Lung (tissue), 12 donors: Measurements from ENCODE around the gene CTRB1. TPM values are rescaled to one million over a fixed set of nuclear protein-coding genes. Genes with fewer than 3 reads are reported as not detected.

Experiments
- ATAC-seq: fragments of 200-7000 bp; cut with Tn5 transposase; one replicate; pipeline ENCODE4 v1.9.1; 2020; ENCODE audit warnings: moderate number of reproducible peaks; ENCODE audit not compliant: insufficient read depth, low FRiP score
- DNase-seq, 3 donors: peaks; one replicate each; pipeline ENCODE4 v3.0.0-alpha.2; 2013 to 2017
- H3K27ac ChIP-seq, 2 donors: one replicate each; pipeline ENCODE4 v1.5.1; 2013; ENCODE audit warnings: mild to moderate bottlenecking in 2 of 2, moderate library complexity in 2 of 2, control low read depth in 1 of 2, inconsistent platforms in 1 of 2, low read depth in 1 of 2, low read length in 1 of 2
- H3K27me3 ChIP-seq, 3 donors: one replicate each; pipeline ENCODE4 v1.5.1; 2013; ENCODE audit warnings: low read length in 2 of 3; ENCODE audit not compliant: control insufficient read depth in 3 of 3, insufficient read depth in 3 of 3
- H3K36me3 ChIP-seq, 4 donors: one replicate each; pipeline ENCODE4 v1.5.1; 2013; ENCODE audit warnings: low read length in 4 of 4, mild to moderate bottlenecking in 1 of 4, moderate library complexity in 1 of 4; ENCODE audit not compliant: control insufficient read depth in 4 of 4, insufficient read depth in 4 of 4
- H3K4me1 ChIP-seq, 5 donors: one replicate each; pipeline ENCODE4 v1.5.1; 2013; ENCODE audit warnings: low read length in 5 of 5, mild to moderate bottlenecking in 2 of 5, moderate library complexity in 1 of 5; ENCODE audit not compliant: control insufficient read depth in 5 of 5, insufficient read depth in 5 of 5
- H3K4me3 ChIP-seq: one replicate; pipeline ENCODE4 v1.5.1; 2013; ENCODE audit warnings: mild to moderate bottlenecking, control low read depth, moderate library complexity
- H3K9ac ChIP-seq, 2 donors: one replicate each; pipeline ENCODE4 v1.5.1; 2013; ENCODE audit warnings: low read length in 2 of 2, control low read depth in 1 of 2; ENCODE audit not compliant: insufficient read depth in 1 of 2
- H3K9me3 ChIP-seq, 4 donors: one replicate each; pipeline ENCODE4 v1.5.1; 2013; ENCODE audit warnings: low read length in 3 of 4, mild to moderate bottlenecking in 1 of 4, moderate library complexity in 1 of 4; ENCODE audit not compliant: control insufficient read depth in 4 of 4, insufficient read depth in 3 of 4
- CTCF ChIP-seq: IDR thresholded peaks from 2 replicates; pipeline ENCODE4 v1.5.1; 2012; ENCODE audit warnings: mild to moderate bottlenecking; ENCODE audit errors: control extremely low read depth, extremely low read depth
- WGBS, 2 donors: extraction: QIAGEN DNeasy Blood & Tissue Kit; methylation state at CpG; one replicate each; pipeline ENCODE4 v1.1.7; 2013; 5-methylcytosine and 5-hydroxymethylcytosine counted together
- polyA plus RNA-seq, 2 donors: library from polyadenylated mRNA; stranded (reverse); fragments of 200-250 nt; gene quantifications; one replicate each; pipeline ENCODE4 v1.2.1, GENCODE V29; 2013
- total RNA-seq, 2 donors: library from RNA; depleted of rRNA in 1 of 2; stranded (reverse); fragments of >200 nt in 1 of 2; gene quantifications; one replicate each; pipeline ENCODE4 v1.2.1, GENCODE V29; 2014 to 2021
- donor health status: control.
- donor health status: control.
- donor health status: Bipolar disorder and iron deficiency.
- donor health status: healthy.
- donor health status: DM: yes; HTN: yes; CAD: no.

CTRB1 gene
- total and polyA plus RNA-seq, 4 donors = 0.33 to 6.5 (median 0.97) TPM; not detected in 1

GRCh38 chr16:75230471-75231110, 11.8 kb downstream of the CTRB1 start:
- Histone ChIP-seq H3K4me3 (no peak overlapping the region), H3K9ac (no peak overlapping the region), H3K9me3 (no peaks in the 10 kb centered on the region), H3K27ac (peak overlapping the region; percentile 5 to 18), H3K27me3 (no peaks in the 10 kb centered on the region), H3K36me3 (peaks cover 12 to 41% (median 19%) of the 10 kb centered on the region in 4 donors), H3K4me1 (peaks cover 0 to 5% (median 0%) of the 10 kb centered on the region in 5 donors)
- no peak for ATAC-seq
- no peak for TF ChIP-seq CTCF
- 75 to 81% methylated on average over 9 of the region's 9 CpGs for WGBS, 2 donors
- no peak for DNase-seq

GRCh38 chr16:75231570-75231969, 12.8 kb downstream of the CTRB1 start:
- Histone ChIP-seq H3K27me3 (no peaks in the 10 kb centered on the region), H3K27ac (no peak overlapping the region), H3K4me3 (no peak overlapping the region), H3K4me1 (peaks cover 0 to 5% (median 0%) of the 10 kb centered on the region in 5 donors), H3K9me3 (no peaks in the 10 kb centered on the region), H3K36me3 (peaks cover 12 to 43% (median 21%) of the 10 kb centered on the region in 4 donors), H3K9ac (no peak overlapping the region)
- DNase-seq (no peak), ATAC-seq (no peak)
- 85 to 97% methylated on average over 11 of the region's 11 CpGs for WGBS, 2 donors
- TF ChIP-seq CTCF = no peak

GRCh38 chr16:75233611-75233938, 14.8 kb downstream of the CTRB1 start:
- Histone ChIP-seq H3K4me3 (no peak overlapping the region), H3K27ac (peak overlapping the region in 1 of 2 donors; percentile 43), H3K9ac (no peak overlapping the region), H3K36me3 (peaks cover 11 to 40% (median 18%) of the 10 kb centered on the region in 4 donors), H3K27me3 (no peaks in the 10 kb centered on the region), H3K4me1 (peaks cover 0 to 19% (median 5%) of the 10 kb centered on the region in 5 donors), H3K9me3 (no peaks in the 10 kb centered on the region)
- DNase-seq (no peak), ATAC-seq (no peak)
- 62 to 78% methylated on average over 7 of the region's 7 CpGs for WGBS, 2 donors
- no peak for TF ChIP-seq CTCF
